Prostate gland (tissue), 2 donors: ENCODE results near the gene BRCA2. TPM values are rescaled to one million over a fixed set of nuclear protein-coding genes. Genes with fewer than 3 reads are reported as not detected.
A peak's percentile ranks its signal among the peaks of the same experiment; 100 is the strongest.

ENCODE experiments used
- DNase-seq: peaks from one replicate; pipeline ENCODE4 v3.0.0-alpha.2; 2019; ENCODE audit warnings: low spot score
- H3K27ac ChIP-seq, 2 donors: fragments of 200-600 bp; sonication (generic); 2 replicates each; pipeline ENCODE4 v1.5.1; 2017 to 2019
- H3K27me3 ChIP-seq: fragments of 200-600 bp; sonication (generic); replicated peaks from 2 replicates; pipeline ENCODE4 v1.5.1; 2019; ENCODE audit not compliant: insufficient read depth
- H3K36me3 ChIP-seq, 2 donors: fragments of 200-600 bp; sonication (generic); 1 replicate in 1 of 2; 2 replicates in 1 of 2; pipeline versions ENCODE4 v1.5.1 to v1.8.1; 2017 to 2019
- H3K4me1 ChIP-seq: fragments of 200-600 bp; sonication (generic); replicated peaks from 2 replicates; pipeline ENCODE4 v1.5.1; 2019
- H3K4me3 ChIP-seq, 2 donors: fragments of 200-600 bp; sonication (generic); 2 replicates each; pipeline ENCODE4 v1.5.1; 2017 to 2019
- H3K9me3 ChIP-seq: fragments of 200-600 bp; sonication (generic); 2 replicates; pipeline ENCODE4 v1.5.1; 2017
- CTCF ChIP-seq, 4 experiments: fragments of 200-600 bp in 2 of 4; fragments of 450-650 bp in 2 of 4; sonication (generic) in 2 of 4; IDR thresholded peaks; 1 replicate in 3 of 4; 2 replicates in 1 of 4; pipeline ENCODE4 v1.5.1; 2016 to 2019; ENCODE audit warnings: antibody characterized with exemption in 4 of 4, mild to moderate bottlenecking in 2 of 4, moderate library complexity in 2 of 4
- POLR2A ChIP-seq: fragments of 450-650 bp; IDR thresholded peaks from one replicate; pipeline ENCODE4 v1.6.1; 2016; ENCODE audit warnings: antibody characterized with exemption, mild to moderate bottlenecking
- POLR2AphosphoS5 ChIP-seq: sonication (generic); formaldehyde crosslinking; IDR thresholded peaks from one replicate; pipeline ENCODE4 v1.6.1; 2017; ENCODE audit warnings: antibody characterized with exemption
- WGBS: methylation state at CpG from one replicate; pipeline ENCODE4 v1.1.5; 2018; 5-methylcytosine and 5-hydroxymethylcytosine counted together
- intact Hi-C: fragments of 100-400 bp; cut with DNase I; formaldehyde crosslinking; loops from one replicate; pipeline ENCODE4 v1.14.2; 2022
- total RNA-seq, 2 donors: library from RNA; depleted of rRNA; stranded (reverse); fragments of >200 nt; gene quantifications; one replicate each; pipeline ENCODE4 v1.1.0, GENCODE V29; 2016

Gene BRCA2
- total RNA-seq, 2 donors from 2014 or later, result 1.8 to 6.6 TPM

- Histone ChIP-seq H3K4me1 (no peaks in the 10 kb centered on the region), H3K36me3 (no peaks in the 10 kb centered on the region), H3K9me3 (no peaks in the 10 kb centered on the region), H3K27me3 (no peaks in the 10 kb centered on the region), H3K4me3 (peak overlapping the region; percentile 69 to 85), H3K27ac (peak overlapping the region; percentile 89 to 92)
- intact Hi-C loops, result loop anchor here (2.0 kb wide), 1 partner anchor 112 kb away; the partner anchor contains the start of gene N4BP2L2
- WGBS, result 55% methylated on average over 19 of the region's 19 CpGs
- DNase-seq, result no peak
- no peak for TF ChIP-seq POLR2A
- peak; percentile 11 for TF ChIP-seq POLR2AphosphoS5
Observed at GRCh38 chr13:32426191-32426989, 111.1 kb downstream of the BRCA2 start.

- H3K4me3 ChIP-seq, result peak overlapping the region; percentile 69 to 85
- WGBS, result 2% methylated on average over 63 of the region's 90 CpGs
- DNase-seq, result peak; percentile 57
- intact Hi-C loops, result loop anchor here (2.0 kb wide), 1 partner anchor 112 kb away; the partner anchor contains the start of gene N4BP2L2
- no peaks in the 10 kb centered on the region for H3K27me3 ChIP-seq
- no peaks in the 10 kb centered on the region for H3K9me3 ChIP-seq
- H3K27ac ChIP-seq, result peak overlapping the region; percentile 89 to 92
- TF ChIP-seq CTCF (IDR thresholded peaks at IDR 0.05) (no peak), POLR2A (peak; percentile 37)
- H3K4me1 ChIP-seq, result no peaks in the 10 kb centered on the region
- no peaks in the 10 kb centered on the region for H3K36me3 ChIP-seq
Observed at GRCh38 chr13:32426990-32427851, 111.9 kb downstream of the BRCA2 start.

- Histone ChIP-seq H3K9me3 (no peaks in the 10 kb centered on the region), H3K27me3 (no peaks in the 10 kb centered on the region), H3K4me3 (peak within 1 kb of the TSS; percentile 69 to 85), H3K36me3 (no peaks in the 10 kb centered on the region), H3K27ac (peak within 1 kb of the TSS; percentile 89 to 92), H3K4me1 (no peaks in the 10 kb centered on the region)
- peak; percentile 80 for DNase-seq
- TF ChIP-seq POLR2AphosphoS5 (peak; percentile 95), CTCF (IDR thresholded peaks at IDR 0.05) (no peak), POLR2A (peak; percentile 97)
- under 1% methylated on average over 40 of the region's 40 CpGs for whole genome bisulfite sequencing
- intact Hi-C loops, result loop anchor here (2.0 kb wide), 1 partner anchor 111 kb away; the partner anchor contains the start of gene N4BP2L2
Observed at GRCh38 chr13:32427852-32428580, 112.7 kb downstream of the BRCA2 start, which contains the start of gene N4BP2L1. TSS of gene N4BP2L1 (minus strand) at chr13:32428130. CDS start at chr13:32428082, 48 bp downstream.

- H3K4me3 ChIP-seq, result peak overlapping the region; percentile 69 to 85
- no peaks in the 10 kb centered on the region for H3K4me1 ChIP-seq
- peak; percentile 9 for DNase-seq
- 22% methylated on average over 9 of the region's 9 CpGs for WGBS
- H3K27me3 ChIP-seq, result no peaks in the 10 kb centered on the region
- no peaks in the 10 kb centered on the region for H3K9me3 ChIP-seq
- H3K36me3 ChIP-seq, result no peaks in the 10 kb centered on the region
- peak overlapping the region; percentile 89 to 92 for H3K27ac ChIP-seq
- intact Hi-C loops, result no loop called here
- TF ChIP-seq POLR2AphosphoS5 (no peak), CTCF (IDR thresholded peaks at IDR 0.05) (no peak), POLR2A (no peak)
Observed at GRCh38 chr13:32428581-32429432, 113.5 kb downstream of the BRCA2 start.
